Stimulated activated CD4-positive, alpha-beta T cell treated with anti-CD3 and anti-CD28 coated beads, Interleukin-15, amount 100 ng/mL, for 1 hour (primary cell): ENCODE results near the gene PSME1.

Experiments used
- DNase-seq, 2 donors: peaks; one replicate each; pipeline ENCODE4 v3.0.0-alpha.2; 2020; ENCODE audit warnings: low read depth in 1 of 2, low spot score in 1 of 2

The PSME1 gene

GRCh38 chr14:24171422-24172260, 35.6 kb downstream of the PSME1 start, which contains the start of gene REC8:
REC8 (plus strand) TSS chr14:24172080; CDS start chr14:24172553, 473 bp downstream.
- DNase-seq = peak; percentile 41 to 47

DNA sequence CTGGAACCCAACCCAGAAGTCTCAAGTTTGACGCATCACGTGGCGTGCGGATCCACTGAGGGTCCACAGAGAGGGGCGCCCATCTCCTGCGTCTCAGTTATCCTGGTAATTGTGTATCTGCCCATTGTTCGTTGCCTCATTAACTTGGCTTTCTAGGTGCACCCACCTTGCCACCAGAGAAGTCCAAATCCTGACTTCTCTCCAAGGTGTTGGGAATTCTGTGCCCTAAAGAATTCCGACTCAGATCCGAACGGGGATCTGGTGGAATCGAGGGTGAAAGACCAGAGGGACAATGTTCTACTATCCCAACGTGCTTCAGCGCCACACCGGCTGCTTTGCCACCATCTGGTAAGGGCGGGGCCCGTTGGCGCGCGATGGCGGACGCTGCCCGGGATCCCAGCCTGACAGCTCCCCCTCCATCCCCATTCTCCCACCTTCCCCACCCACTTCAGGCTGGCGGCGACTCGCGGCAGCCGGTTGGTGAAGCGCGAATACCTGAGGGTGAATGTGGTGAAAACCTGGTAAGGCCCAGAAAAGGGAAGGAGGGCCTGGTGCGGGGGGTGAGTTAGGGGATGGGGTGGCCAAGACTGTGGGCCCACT, 36.4 kb downstream of the PSME1 start:
- DNase-seq = no peak

GRCh38 chr14:24172871-24173281, 36.9 kb downstream of the PSME1 start:
- no peak for DNase-seq

- DNase-seq = no peak
These were observed 40.6 kb downstream of the PSME1 start for GRCh38 chr14:24176599-24176998.

GRCh38 chr14:24177041-24177825, 41.2 kb downstream of the PSME1 start:
- no peak for DNase-seq

DNA sequence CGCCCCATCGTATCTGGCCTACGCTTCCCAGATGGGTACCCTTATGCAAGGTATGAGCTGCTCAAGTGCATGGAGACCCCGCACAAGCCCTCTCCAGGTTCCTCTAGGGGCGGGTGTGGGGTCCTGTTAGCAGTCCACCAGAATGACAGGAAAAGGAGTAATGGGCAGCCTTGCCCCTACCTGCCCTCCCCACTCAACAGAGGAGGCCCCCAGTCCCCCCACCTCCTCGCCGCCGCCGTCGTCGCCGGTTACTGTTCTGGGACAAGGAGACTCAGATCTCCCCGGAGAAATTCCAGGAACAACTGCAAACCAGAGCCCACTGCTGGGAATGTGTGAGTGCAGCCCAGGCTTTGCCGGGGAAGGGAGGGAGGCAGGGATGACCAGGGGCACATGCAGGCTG, 41.9 kb downstream of the PSME1 start:
- DNase-seq = no peak

GRCh38 chr14:24178399-24179178, 42.6 kb downstream of the PSME1 start:
- no peak for DNase-seq

GRCh38 chr14:24179294-24179960, 43.4 kb downstream of the PSME1 start:
- DNase-seq = no peak

- DNase-seq = no peak
These were observed 44.2 kb downstream of the PSME1 start for GRCh38 chr14:24179961-24180796.

GRCh38 chr14:24181371-24182077, 45.5 kb downstream of the PSME1 start:
- no peak for DNase-seq

- no peak for DNase-seq
These were observed 46.3 kb downstream of the PSME1 start for GRCh38 chr14:24182110-24182882.

DNA sequence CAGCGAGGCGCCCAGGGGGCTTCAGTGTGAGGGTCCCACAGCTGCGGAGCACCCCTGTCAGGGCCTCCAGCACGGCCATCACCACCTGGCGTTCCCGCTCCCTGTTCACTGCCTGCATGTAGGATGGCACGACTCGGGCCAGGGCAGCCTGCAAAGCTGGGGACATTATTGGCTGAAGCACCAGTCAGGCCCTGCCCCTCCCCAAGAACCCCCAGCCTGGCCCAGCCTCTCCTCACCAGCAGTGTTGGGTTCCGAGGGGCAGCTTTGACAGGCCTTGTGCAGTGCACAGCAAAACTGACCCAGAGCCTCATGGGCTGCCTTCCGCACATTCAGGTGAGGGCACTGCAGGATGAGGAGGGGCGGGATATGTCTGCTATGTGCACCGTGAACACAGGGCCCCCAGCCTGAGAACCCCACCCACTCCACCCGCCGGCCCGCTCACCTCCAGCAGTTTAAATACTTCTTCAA, 47.1 kb downstream of the PSME1 start:
- DNase-seq = no peak

DNA sequence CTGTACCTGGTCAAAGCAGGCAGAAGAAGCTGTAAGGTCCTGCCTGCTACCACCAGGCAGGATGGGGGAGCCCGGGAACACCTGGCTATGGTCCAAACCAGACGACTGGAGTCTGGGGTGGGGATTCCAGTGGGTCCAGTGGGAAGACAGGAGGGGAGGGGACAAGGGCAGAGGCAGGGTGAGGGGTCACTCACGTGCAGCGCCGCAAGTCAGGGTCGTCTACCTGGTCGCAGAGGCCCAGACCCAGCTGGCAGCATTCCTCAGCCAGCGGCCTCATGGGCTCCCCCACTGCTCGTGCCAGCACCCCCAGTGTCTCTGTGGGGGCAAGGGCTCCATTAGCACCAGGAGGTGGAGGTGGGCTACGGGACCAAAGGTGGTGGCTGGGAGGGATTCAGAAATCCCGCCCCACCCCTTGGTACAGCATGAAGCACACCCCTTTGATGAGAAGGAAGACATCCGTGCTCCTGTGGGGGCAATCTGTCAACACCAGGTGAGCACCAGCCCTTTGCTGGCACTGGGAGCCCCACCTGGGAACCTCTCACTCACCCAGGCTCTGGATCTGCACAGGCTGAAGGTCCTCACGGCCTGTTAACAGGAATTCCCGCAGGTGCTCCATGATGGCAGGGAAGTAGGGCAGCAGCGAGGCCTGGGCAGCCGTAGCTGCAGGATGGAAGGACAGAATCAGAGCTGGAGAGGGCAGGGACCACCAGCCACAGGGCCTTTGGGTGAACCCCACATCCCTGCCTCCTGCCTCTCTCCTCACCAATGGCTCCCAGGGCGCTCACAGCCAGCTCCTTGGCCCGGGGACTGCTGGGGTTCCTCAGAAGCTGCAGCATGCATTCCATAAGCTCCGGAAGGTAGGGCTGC, 48.3 kb downstream of the PSME1 start:
- DNase-seq = no peak

DNA sequence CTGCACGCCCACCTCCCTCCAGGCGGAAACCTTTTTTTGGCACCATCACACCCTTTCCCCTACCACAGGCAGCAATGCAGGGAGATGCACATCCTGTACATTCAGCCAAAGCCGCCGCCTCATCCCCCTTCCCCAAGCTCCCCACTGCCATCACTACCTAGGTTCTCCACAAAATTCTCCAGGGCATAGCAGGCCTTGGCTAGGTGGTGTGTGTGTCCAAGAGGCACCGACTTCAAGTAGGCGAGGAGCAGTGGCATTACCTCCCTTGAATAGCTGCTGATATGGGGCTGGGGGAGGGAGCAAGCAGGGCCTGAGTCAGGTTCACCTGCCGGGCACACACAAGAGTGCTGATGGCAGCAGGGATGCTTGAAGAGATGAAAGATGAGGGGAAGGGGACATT, 49.0 kb downstream of the PSME1 start:
- DNase-seq = no peak

- no peak for DNase-seq
These were observed 49.7 kb downstream of the PSME1 start for GRCh38 chr14:24185741-24186140.

DNA sequence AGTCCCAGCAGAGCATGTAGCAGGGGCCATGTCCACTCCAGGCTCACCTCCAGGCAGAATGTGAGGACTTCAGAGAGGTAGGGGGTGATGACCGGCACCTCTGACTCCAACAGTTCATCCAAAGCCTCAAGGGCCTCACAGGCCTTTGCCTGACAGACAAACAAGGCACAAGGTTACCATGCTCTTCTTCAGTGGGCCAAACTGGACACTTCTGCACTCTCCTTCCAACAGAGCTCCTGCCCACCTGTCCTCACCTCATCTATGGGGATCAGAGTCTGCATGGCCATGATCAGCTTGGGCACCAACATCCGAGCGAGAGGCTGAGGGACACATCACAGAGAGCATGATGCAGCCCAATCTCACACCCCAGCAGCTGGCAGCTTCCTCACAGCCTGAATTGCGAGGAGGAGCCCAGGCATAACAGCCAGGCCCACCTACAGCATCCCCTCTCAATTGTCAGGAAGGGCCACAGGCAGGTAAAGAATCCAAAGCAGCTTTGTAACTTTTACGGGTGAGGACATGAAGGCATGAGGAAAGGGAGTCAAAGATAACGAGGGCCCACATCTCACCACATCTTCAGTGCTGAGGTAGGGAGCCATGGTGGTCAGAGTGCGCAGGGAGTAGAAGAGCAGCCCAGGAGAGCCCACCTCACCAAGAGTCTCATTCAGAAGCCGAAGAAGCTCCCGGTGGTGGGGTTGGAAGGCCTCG, 51.0 kb downstream of the PSME1 start:
- no peak for DNase-seq

GRCh38 chr14:24187539-24187915, 51.5 kb downstream of the PSME1 start:
- DNase-seq = no peak
